ENCODE data around the gene APBB2.

The APBB2 gene

DNA sequence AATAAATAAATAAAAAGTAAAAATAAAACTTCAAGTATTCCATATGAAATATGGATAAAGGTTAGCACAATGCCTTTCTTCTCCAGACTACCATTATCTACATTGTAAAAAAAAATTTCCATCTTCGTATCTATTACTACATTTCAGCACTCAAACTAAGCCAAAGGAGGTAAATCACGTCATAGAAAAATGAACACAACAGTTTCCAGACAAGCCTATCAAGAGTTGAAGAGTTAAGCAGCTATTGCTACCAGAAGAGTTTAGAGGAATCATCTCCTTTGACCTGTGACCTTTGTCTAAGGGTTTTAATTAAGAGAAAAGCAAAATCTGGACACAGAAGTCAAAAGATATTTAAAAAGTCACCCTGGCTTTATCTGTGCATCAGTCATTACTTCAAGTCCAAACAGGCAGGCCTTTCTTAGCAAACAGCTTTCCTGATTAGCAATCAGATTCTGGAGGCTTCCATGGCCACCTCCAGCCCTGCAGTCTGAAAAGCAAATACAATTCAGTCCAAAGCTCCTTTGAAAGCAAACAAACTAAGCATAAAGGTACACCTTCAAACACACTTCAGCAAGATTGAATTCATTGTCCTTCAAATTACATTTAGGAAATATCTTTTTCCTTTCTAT lies 82.2 kb downstream of the APBB2 start:
- DNase-seq: no peak

DNA sequence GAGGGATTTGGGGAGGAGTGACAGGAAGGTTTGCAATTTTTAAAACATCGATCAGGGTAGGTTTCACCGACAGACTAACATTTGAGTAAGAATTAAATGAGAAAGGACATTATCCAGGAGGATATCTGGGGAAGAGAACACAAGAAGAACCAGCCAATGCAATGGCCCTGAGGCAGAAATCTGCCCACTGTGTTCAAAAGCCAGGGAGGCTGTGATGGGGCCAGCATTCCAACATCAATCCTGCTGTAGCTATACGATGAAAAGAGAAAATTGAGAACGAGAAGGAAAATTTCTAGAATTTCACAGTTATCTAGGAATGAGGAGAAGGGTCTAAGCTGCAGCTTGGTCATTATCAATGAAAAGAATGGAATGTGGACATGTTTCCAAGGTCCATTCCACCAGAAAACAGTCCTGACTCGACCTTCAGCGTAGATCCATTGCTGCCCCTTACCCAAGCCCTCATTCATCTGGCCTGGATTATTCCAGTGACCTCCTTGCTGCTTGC lies 84.4 kb downstream of the APBB2 start:
- DNase-seq: no peak

DNA sequence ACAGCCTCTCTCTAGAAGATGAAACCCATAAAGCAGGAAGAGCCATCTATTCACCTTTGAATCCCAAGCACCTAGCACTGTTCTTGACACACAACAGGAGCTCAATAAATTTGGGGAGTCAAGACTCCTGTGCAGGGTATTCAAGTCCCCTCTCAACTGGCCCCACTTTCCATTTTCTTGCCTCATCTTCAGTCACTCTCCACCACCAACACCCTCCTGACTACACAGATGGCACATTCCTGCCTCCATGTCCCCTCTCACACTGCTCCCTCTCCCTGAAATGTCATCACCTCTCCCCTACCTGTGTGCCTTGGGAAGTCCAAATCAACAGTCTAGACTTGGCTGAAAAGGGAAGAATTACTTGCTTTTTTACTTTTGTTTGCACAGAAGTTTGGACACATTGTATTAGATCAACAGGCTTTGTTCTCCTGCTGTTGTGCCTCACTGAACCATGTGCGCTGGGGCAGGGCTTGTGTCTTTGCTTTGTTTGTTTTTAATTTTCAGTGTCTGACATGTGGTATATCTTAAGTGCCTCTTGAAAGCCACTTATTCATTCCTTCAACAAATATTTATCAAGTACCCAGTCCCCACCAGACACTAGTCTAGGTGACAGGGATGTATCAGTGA lies 85.1 kb downstream of the APBB2 start:
- no peak for DNase-seq

DNA sequence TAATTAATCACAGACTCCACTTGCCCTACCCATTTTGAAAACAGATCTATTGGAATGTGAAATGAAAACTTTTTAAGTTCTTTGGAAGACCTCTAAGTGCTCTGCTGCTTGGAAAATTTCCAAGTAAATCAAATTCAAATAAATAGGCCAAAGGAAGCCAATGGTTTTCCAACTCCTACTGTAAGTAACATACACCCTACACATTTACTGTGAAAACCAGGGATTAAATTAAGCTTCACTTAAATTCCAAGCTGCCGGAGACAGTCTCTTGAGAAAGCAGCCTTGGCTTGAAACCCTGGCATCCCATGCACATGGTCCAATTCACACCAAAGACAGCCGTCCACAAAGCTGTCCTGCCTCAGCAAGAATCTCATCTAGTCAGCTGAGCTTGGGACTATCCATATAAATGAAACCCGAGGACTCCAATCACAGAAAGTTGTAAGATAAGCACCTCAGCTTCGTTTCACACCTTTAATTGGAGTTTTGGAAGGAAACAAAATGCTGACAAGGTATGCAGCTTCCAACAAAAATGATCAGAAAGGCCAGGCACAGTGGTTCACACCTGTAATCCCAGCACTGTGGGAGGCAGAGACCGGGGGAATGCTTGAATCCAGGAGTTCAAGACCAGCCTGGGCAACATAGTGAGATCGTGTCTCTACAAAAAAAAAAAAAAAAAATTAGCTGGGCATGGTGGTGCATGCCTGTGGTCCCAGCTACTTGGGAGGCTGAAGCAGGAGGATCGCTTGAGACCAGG lies 88.6 kb downstream of the APBB2 start:
- no peak for DNase-seq

DNA sequence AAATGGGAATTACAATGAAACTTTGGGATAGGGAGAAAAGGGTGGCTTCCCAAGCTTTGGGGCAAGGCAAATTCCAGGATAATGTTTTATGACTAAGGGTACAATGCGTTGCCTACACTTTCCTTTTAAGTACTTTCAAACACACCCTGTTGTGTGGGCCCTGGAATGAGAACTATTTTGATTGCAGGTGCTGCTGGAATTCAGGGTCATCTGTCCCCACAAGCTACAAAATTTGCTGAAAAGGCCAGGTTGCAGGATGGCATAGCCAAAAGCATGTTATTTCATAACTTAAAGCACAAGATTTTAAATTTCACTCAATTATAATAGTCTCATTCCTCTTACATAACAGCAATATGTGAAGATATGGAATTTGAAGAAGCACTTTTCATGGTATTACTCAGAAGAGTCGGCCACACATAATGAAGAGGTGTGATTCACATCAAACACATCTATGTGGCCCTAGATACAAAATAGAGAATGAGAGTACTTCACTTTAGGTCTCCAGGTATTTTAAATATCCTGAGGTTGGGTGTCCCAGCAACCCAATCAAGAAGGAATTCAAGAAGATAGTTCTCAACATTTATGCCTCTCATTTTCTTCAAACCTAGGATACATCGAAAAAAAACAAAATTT lies 89.3 kb downstream of the APBB2 start:
- no peak for DNase-seq

DNA sequence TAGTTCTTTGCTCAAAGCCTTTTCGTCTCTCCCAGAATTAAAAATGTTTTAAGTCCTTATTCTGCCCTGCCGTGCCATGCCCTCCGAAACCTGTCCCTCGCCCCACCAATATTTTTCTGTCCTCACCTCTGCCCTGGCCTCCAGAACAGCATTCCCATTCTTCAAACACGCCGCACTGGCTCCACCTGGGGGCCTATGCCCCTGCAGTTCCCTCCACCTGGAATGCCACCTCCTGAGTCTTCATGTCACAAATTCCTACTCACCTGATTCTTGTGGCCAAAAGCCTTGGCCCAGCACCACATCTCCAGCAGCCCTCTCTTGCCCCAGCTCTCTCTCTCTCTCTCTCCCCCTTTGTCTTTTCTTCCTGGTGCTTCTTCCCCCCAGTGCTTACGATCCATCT lies 91.6 kb downstream of the APBB2 start:
- DNase-seq: no peak

DNA sequence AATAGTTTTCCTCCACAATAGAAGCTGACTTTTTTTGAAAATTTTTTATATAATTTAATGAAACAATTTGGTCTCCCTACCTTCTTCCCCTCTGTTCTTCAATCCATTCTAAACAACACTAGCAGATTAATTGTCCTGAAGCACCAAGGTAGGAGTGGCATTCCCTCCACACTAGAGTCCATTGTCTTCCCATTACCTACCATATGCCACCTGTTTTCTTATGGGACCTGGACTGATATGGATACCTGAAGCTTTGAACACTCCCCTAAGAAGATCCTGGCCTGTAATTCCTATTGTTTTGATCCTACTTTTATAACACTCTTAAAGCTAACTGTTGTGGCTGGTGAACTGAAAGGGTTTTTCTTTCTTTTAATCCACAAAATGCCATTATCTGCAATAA lies 92.0 kb downstream of the APBB2 start:
- DNase-seq: no peak

DNA sequence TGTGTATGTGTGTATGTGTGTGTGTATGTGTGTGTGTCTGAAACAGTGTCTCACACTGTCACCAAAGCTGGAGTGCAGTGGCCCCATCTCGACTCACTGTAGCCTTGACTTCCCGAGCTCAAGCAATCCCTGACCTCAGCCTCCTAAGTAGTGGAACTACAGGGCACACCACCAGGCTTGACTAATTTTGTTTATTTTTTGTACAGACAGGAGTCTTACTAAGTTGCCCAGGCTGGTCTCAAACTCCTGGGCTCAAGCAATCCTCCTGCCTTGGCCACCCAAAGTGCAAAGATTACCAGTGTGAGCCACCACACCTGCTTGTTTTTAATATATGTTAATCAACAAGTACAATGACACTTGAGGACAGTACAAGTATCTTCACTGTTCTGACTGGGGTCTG lies 92.4 kb downstream of the APBB2 start:
- no peak for DNase-seq

DNA sequence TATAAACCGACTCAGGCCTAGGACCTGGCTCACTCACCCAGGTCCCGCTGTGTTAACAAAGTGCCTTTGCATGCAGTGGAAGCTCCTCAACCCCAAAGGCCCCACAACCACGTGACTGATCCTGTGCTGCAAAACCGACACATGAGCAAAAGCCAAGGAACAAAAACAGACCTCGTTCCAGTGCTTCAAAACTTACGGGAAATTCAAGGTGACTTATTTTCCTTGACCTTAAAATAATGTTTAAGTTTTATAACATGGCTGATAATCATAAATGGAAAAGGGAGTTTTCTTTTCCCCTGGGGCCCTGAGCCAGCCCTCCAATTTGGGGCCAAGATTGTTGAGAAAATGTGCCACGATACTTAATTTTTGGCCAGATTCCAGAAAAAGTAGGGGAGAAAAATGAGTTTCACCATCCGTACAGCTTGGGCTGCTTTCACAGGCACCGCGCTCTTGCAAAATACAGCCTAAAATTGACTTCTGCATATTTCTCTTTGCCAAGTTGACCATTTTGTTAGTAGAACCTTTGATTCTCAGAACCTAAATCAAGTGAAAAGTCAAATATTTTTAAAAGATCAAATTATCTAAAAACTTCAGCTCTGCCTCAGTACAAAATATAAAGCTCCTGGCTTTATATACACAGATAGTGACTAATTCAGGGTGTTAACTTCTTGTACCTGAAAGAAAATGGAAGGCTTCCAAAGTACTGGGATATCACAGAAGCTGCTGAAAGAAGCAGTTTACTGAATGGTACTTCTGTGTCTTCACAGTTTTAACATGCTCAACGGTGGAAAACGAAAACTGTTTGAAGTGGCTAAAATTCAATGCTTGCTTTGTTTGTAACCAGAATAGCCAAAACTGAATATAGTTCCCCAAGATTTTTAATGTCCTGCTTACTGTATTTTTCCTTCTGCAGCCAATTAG lies 93.8 kb downstream of the APBB2 start:
- no peak for DNase-seq

DNA sequence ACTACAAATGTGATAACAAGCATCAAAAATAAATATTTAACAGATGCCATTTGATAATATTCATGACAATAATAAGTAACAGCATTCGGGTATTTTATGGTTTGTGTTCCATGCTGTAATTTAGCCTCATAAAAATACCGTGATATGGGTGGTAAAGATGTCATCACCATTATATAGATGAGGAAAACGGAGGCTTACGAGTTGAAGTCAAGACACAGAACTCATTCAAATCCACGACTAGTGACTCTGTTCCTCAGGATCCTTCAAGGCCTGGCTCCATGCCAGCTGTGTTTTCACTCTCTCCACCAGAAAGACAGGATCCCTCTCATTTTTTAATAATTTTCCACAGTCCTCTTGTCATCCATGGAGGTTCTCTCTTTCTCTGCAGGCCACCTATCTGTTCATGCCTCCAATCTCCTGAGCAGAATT lies 94.5 kb downstream of the APBB2 start:
- no peak for DNase-seq

DNA sequence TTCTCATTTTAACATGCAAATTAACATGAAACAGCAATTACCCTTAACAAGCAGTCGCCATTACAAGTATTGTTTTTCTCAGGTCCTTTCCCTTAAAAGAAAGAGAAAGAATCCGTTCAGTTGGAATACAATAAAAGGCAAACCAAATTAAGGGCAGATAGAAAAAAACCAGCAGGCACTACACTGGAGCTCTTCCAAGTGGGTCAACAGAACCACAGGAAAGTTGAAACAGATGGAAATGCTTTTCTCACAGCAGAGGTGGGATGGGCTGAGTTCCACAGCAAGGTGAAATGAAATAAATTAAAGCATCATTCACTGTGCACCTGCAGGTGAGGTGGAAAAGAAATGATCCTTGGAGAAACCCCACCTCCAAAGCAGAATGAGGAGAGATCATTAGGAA lies 102.6 kb downstream of the APBB2 start:
- no peak for DNase-seq

DNA sequence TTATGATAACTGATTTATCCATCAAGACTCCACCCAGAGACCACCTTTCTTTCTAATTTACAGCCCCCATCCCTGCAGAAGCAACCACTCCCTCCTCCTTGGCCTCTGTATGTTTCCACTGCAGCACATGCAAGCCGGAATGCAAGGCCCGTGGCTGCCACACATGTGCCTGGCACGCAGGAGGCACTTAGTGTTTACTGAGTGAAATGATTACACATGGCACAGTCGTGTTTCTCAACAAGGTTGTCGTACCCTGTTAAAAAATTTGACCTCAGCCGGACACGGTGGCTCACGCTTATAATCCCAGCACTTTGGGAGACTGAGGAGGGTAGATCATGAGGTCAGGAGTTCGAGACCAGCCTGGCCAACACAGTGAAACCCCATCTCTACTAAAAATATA lies 104.3 kb downstream of the APBB2 start:
- no peak for DNase-seq

DNA sequence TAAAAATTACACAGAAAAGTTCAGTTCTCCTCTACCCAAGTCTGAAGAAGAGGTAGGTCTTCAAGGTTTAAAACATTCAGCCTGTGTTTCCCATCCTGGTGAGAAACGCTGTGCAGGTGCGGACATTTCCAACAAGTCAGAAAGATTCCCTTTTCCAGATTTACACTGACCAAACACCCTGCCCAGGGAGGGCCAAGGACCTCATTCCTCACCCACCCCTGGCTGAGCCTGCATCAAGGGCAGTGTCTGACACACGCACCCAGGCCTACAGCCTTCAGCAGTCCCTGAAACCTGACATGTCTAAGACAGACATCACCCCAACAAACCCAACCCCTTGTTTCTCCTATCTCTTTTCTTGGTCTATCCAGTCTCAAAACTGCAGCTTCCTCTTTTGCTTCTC lies 105.9 kb downstream of the APBB2 start:
- no peak for DNase-seq

DNA sequence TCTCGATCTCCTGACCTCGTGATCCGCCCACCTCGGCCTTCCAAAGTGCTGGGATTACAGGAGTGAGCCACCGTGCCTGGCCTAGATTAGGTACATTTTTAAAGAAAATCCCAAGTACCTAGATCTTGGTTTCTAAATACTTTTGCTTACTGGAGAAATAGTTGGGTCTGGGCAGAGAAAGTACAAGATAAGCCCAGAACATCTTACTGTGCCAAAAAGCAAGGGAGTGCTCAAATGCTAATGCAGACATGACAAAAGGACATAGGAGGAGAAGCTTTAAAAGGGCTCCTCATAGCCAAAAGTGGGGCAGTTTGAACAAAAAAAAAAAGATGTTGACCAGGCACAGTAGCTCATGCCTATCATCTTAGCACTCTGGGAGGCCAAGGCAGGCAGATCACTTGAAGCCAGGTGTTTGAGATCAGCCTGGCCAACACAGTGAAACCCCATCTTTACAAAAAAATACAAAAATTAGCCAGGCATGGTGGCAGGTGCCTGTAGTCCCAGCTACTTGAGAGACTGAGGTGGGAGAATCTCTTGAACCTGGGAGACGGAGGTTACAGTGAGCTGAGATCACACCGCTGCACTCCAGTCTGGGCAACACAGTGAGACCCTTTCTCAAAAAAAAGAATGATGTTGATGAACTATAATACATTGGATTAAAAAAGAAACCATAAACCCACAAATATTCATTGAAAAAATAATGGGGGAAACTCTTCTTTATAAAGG lies 107.5 kb downstream of the APBB2 start:
- DNase-seq: no peak

DNA sequence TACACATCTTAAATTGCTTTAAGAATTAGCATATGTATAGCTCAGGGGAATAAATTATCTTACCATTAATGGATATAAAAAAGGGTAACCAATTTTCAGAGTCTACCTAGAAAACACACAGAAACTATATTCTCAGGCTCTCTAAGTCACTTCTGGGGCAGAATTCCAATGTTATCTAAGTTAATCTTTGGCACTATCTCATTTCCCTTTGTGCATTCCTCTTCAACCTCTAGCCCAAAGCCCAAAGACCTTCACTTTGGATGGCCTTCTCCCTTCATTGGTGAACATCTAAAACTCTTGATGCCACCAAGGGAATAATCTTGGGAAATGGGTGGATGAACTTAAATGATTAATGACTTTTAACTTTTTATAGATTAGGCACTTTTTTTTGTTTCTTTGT lies 108.3 kb downstream of the APBB2 start:
- DNase-seq: no peak

DNA sequence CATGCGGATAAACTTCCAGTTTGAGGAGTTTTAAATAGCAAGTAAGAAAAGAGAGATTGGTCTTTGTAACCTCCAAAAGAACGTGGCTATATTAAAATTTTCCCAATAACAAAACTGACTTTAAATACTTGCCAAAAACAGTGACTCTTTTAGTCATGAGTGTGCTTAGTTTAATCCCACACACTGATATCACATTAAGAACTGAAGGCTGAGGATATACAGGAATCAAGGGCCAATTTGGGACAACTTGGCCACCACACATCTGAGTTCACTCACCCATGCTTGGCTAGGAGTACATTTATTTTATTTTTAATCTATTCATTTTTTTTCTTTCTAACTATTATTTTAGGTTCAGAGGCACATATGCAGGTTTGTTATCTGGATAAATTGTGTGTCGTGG lies 110.2 kb downstream of the APBB2 start:
- DNase-seq: no peak

DNA sequence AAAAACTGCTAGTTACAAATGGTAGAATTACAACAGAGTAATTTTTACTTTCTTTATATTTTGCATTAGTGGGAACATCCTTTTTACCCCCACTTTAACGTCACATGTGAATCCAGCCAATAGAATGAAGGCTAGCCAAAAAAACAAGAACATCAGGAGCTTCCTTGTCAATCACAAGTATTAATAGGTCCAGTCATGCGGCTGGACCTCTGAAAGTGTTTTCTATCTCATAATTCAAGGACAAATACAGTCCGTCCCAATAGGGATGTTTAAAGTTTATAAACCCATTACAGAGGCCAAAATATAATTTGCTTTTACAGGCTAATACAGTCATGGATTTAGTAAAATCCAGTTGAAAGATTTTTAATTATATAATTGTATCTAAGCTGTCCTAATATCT lies 110.7 kb downstream of the APBB2 start:
- DNase-seq: no peak

DNA sequence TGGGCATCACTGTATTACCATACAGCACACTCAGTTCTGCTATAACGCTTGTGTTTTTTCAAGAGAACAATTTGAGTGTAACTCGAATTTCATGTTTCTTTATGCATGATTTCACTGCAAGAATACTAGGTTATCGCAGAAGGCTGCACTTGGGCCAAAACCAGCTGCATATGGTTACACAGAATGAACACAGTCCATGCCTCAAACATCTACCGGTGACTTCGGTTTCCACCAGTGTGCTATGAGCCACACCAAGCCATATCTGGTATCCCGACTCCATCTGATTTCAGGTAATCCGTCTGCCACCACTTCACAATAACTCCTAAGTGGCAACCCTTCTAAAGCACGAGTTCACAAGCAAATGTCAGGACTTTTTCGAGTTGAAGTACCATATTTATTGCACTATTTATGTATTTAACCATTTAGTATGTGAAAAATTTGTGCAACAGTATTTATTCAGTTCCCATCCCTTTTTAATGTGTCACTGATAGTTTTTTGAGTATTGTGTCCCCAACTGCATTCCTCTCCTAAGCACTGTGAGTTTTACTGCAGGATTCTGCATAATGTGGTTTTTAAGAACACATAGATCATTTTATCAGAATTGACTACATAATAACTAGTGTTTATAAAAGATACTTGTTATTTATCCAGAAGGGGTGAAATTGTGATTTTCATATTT lies 111.8 kb downstream of the APBB2 start:
- no peak for DNase-seq

DNA sequence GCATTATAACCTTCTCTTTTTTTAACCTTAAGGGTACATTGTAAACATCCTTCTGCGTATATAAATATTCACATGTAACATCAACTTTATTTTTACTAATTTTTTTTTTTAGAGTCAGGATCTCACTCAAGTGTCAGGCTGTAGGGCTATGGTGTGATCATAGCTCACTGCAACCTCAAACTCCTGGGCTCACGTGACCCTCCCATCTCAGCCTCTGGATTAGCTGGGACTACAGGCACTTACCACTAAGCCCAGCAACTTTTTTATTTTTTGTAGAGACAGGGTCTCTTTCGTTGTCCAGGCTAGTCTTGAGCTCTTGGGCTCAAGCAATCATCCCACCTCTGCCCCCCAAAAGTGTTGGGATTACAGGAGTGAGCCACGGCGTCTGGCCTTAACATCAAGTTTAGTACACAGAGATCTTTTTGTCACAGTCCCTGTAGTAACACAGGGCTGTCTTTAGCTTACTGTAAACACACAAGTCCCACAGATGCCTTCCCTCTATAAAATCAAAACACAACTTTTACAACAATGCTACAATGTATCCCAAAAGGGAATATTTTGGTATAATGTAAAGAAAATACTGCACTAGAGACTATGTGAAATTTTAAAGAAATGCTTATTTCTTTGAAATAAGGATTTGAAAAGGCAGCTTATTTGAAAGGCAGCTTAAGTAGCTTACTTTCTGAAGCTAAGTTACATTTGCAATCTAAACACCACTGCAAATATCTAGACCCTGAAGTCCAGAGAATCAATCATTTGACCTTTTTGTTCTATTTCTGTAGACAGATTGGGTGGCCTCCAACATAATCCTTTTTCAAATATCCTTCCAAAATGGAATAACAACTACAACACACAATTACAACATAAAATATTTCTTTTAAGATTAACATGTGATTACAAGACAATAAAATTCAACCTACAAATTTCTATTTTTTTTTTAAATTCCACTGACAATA lies 116.0 kb downstream of the APBB2 start:
- no peak for DNase-seq

DNA sequence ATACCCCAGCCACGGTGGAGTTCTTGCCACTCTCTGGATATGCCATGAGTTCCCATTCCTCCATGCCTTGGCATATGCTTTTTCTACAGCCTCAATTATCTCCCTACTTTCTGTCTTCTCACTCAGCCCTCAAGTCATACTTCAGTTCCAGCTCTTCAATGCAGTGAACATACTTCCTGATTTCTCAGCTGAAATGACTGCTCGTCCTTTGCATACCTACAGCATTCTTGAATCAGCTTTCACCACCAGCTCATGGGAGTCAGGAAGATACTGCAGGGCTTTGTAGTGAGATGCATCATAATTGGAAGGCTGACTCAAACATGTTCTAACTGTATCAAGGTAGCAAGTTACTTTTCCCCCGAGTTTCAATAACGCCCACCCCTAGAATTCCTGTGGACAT lies 118.4 kb downstream of the APBB2 start:
- DNase-seq: no peak
